GM13976 (cell line): ENCODE results near the gene PEX26.
A peak's percentile ranks its signal among the peaks of the same experiment; 100 is the strongest.

Experiments used
- DNase-seq: peaks from one replicate; pipeline ENCODE4 v3.0.0; 2012; ENCODE audit warnings: low spot score
- CTCF ChIP-seq: IDR thresholded peaks from 2 replicates; pipeline ENCODE4 v1.5.1; 2012; ENCODE audit warnings: borderline replicate concordance, mild to moderate bottlenecking; ENCODE audit not compliant: insufficient read depth; ENCODE audit errors: extremely low read depth, missing control alignments, control extremely low read depth
- in situ Hi-C: fragments of 300-500 bp; cut with MboI; formaldehyde crosslinking; loops from one replicate; pipeline ENCODE4 v1.12.0; 2022; ENCODE audit warnings: low sequenced_read_pairs, mixed read lengths, inconsistent platforms; ENCODE audit not compliant: unreplicated experiment

PEX26 gene

GRCh38 chr22:18087350-18087855 lies 9.6 kb downstream of the PEX26 start:
- in situ Hi-C loops = no loop called here
- no peak for DNase-seq
- no peak for TF ChIP-seq CTCF

- in situ Hi-C loops = no loop called here
- no peak for TF ChIP-seq CTCF
- DNase-seq = no peak
Measured at GRCh38 chr22:18088825-18089568, 11.2 kb downstream of the PEX26 start.

- DNase-seq = no peak
- in situ Hi-C loops = no loop called here
- no peak for TF ChIP-seq CTCF
Measured at GRCh38 chr22:18090286-18090685, 12.5 kb downstream of the PEX26 start.

GRCh38 chr22:18091478-18091877 lies 13.7 kb downstream of the PEX26 start:
- DNase-seq = no peak
- in situ Hi-C loops = no loop called here
- no peak for TF ChIP-seq CTCF

GRCh38 chr22:18091916-18092526 lies 14.2 kb downstream of the PEX26 start:
- DNase-seq = peak; percentile 67
- in situ Hi-C loops = no loop called here
- TF ChIP-seq CTCF = no peak

- in situ Hi-C loops = no loop called here
- no peak for TF ChIP-seq CTCF
- DNase-seq = no peak
Measured at GRCh38 chr22:18093661-18094060, 15.9 kb downstream of the PEX26 start.
